Mesothelial cell of epicardium (in vitro differentiated cells): ENCODE measurements around the gene VPS51. TPM values are rescaled to one million over a fixed set of nuclear protein-coding genes. Genes with fewer than 3 reads are reported as not detected.

Experiments
- DNase-seq, 2 experiments: peaks; one replicate each; pipeline ENCODE4 v3.0.0; 2021; ENCODE audit warnings: low spot score in 2 of 2; ENCODE audit not compliant: unreplicated experiment in 2 of 2
- H3K27ac Mint-ChIP-seq: 2 replicates; pipeline ENCODE4 v1.8.0; 2021; ENCODE audit warnings: mixed read lengths
- H3K27me3 Mint-ChIP-seq: 2 replicates; pipeline ENCODE4 v1.8.0; 2021; ENCODE audit warnings: low read depth, mixed read lengths
- H3K36me3 Mint-ChIP-seq: 2 replicates; pipeline ENCODE4 v1.8.0; 2021; ENCODE audit warnings: mixed read lengths
- H3K4me1 Mint-ChIP-seq: 2 replicates; pipeline ENCODE4 v1.8.0; 2021; ENCODE audit warnings: mixed read lengths
- H3K4me3 Mint-ChIP-seq: 2 replicates; pipeline ENCODE4 v1.8.0; 2021; ENCODE audit warnings: mild to moderate bottlenecking, moderate library complexity, mixed read lengths
- H3K9me3 Mint-ChIP-seq: 2 replicates; pipeline ENCODE4 v1.8.0; 2021; ENCODE audit warnings: mixed read lengths
- total RNA-seq: library from RNA; stranded (reverse); gene quantifications from 3 replicates; pipeline ENCODE4 v1.2.1, GENCODE V29; 2021
- TF ChIP-seq, protein P1 (sequence below): fragments of 200-600 bp; sonication (generic); IDR thresholded peaks from one replicate; pipeline ENCODE4 v1.5.0; 2021; ENCODE audit warnings: antibody characterized with exemption; ENCODE audit not compliant: unreplicated experiment

Gene VPS51
- total RNA-seq, 1 donor from 2014 or later = 113 TPM

GRCh38 chr11:65072631-65072966 lies 23.4 kb upstream of the VPS51 start:
- TF ChIP-seq, protein P1, sequence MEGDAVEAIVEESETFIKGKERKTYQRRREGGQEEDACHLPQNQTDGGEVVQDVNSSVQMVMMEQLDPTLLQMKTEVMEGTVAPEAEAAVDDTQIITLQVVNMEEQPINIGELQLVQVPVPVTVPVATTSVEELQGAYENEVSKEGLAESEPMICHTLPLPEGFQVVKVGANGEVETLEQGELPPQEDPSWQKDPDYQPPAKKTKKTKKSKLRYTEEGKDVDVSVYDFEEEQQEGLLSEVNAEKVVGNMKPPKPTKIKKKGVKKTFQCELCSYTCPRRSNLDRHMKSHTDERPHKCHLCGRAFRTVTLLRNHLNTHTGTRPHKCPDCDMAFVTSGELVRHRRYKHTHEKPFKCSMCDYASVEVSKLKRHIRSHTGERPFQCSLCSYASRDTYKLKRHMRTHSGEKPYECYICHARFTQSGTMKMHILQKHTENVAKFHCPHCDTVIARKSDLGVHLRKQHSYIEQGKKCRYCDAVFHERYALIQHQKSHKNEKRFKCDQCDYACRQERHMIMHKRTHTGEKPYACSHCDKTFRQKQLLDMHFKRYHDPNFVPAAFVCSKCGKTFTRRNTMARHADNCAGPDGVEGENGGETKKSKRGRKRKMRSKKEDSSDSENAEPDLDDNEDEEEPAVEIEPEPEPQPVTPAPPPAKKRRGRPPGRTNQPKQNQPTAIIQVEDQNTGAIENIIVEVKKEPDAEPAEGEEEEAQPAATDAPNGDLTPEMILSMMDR = no peak
- H3K4me1 Mint-ChIP-seq = no peaks in the 10 kb centered on the region
- no peak overlapping the region for H3K4me3 Mint-ChIP-seq
- no peaks in the 10 kb centered on the region for H3K9me3 Mint-ChIP-seq
- no peaks in the 10 kb centered on the region for H3K27me3 Mint-ChIP-seq
- H3K27ac Mint-ChIP-seq = no peak overlapping the region
- DNase-seq = no peak
- H3K36me3 Mint-ChIP-seq = no peaks in the 10 kb centered on the region

- no peak for DNase-seq
- TF ChIP-seq, protein P1 = no peak
- H3K9me3 Mint-ChIP-seq = no peaks in the 10 kb centered on the region
- peaks cover 12% of the 10 kb centered on the region for H3K36me3 Mint-ChIP-seq
- no peaks in the 10 kb centered on the region for H3K4me1 Mint-ChIP-seq
- H3K4me3 Mint-ChIP-seq = no peak overlapping the region
- H3K27ac Mint-ChIP-seq = no peak overlapping the region
- no peaks in the 10 kb centered on the region for H3K27me3 Mint-ChIP-seq
Observed at GRCh38 chr11:65077451-65077850, 18.6 kb upstream of the VPS51 start.

- peaks cover 6% of the 10 kb centered on the region for H3K4me1 Mint-ChIP-seq
- peak in 1 of 2 experiments; percentile 57 for DNase-seq
- no peaks in the 10 kb centered on the region for H3K27me3 Mint-ChIP-seq
- TF ChIP-seq, protein P1 = peak; percentile 84
- no peak overlapping the region for H3K27ac Mint-ChIP-seq
- peaks cover 12% of the 10 kb centered on the region for H3K36me3 Mint-ChIP-seq
- no peak overlapping the region for H3K4me3 Mint-ChIP-seq
- H3K9me3 Mint-ChIP-seq = no peaks in the 10 kb centered on the region
Observed at GRCh38 chr11:65078151-65078550, 17.9 kb upstream of the VPS51 start.

DNA sequence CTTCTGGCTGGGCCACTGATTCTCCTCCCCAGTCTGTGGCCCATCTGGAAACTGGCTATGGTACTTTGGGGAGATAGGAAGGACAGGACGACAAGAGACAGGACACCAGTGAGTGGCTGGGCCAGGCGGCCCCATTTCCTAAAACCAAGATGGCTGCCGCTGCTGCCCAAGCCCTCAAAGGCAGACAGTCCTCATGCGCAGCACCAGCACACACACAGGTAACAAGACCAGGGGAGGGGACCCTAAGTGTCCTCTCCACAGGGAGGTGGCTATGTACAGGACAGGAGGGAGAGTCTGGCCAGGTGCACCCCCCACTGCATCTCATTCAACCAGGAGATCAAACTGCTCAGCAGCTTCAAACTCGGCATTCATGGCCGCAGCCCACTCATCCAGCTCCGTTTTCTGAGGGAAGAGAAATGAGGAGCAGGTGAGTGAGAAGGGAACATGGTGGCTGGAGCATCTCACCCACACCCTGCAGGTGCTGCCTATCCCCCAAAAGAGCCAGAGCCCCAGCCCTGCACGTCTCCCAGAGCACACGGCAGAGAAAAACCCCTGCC lies 17.1 kb upstream of the VPS51 start:
- Mint-ChIP-seq H3K36me3 (peaks cover 12% of the 10 kb centered on the region), H3K27ac (no peak overlapping the region), H3K4me3 (no peak overlapping the region), H3K4me1 (peaks cover 12% of the 10 kb centered on the region), H3K27me3 (no peaks in the 10 kb centered on the region), H3K9me3 (no peaks in the 10 kb centered on the region)
- DNase-seq = no peak
- TF ChIP-seq, protein P1 = no peak

DNA sequence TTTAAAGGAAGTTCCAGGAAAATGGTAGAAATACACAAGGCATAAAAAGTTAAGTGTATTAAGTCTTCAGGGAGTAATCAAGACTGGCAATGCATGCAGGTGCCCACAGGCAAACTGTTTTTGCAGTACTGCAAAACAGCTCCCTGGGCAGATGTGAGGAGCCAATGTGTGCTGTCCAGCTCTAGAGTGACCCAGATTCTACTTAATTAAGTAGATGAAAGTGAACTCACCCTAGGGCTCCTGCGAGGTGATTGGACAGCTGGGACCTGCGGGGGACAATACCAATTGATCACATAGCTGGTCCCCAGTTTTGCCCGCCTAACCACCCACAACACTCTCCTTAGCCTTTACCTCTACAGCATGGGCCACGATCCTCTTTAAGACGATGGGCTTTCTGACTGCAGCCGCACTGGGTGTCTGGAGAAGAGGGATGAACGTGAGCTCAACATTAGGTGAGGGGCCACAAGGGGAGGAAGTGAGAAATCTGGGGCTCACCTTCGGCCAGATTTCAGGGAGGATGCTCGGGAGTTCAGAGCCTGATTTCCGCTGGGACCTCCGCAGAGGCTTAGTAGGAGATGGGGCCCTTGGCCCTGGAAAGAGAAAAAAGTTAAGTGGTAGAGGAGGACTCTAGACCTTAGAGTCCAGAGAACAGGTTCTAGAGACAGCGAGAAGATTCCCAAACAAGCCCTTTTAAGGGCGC lies 12.7 kb upstream of the VPS51 start:
- peaks cover 14% of the 10 kb centered on the region for H3K36me3 Mint-ChIP-seq
- H3K9me3 Mint-ChIP-seq = no peaks in the 10 kb centered on the region
- peaks cover 25% of the 10 kb centered on the region for H3K4me1 Mint-ChIP-seq
- no peaks in the 10 kb centered on the region for H3K27me3 Mint-ChIP-seq
- peak overlapping the region; percentile 96 for H3K4me3 Mint-ChIP-seq
- TF ChIP-seq, protein P1 = no peak
- H3K27ac Mint-ChIP-seq = peak overlapping the region; percentile 99
- no peak for DNase-seq
